D721Med (cell line): ENCODE results near the gene CD276.

Experiments
- DNase-seq: peaks from one replicate; pipeline ENCODE4 v3.0.0; 2011; ENCODE audit warnings: low spot score; ENCODE audit not compliant: insufficient read length
- FAIRE-seq: peaks from 2 replicates; lab custom pipeline; 2011; peaks lifted over from hg19 to GRCh38; lab: Jason Lieb, UNC
- CTCF ChIP-seq: IDR thresholded peaks from 2 replicates; pipeline ENCODE4 v1.5.1; 2012; ENCODE audit warnings: mild to moderate bottlenecking, control low read depth; ENCODE audit not compliant: insufficient read depth; ENCODE audit errors: missing control alignments

CD276 gene

GRCh38 chr15:73679180-73679579 is 5.0 kb upstream of the CD276 start:
- no peak for DNase-seq
- no peak for TF ChIP-seq CTCF
- FAIRE-seq = no peak

GRCh38 chr15:73679964-73680363 is 4.2 kb upstream of the CD276 start:
- DNase-seq = no peak
- FAIRE-seq = no peak
- no peak for TF ChIP-seq CTCF

- no peak for TF ChIP-seq CTCF
- FAIRE-seq (no peak), DNase-seq (no peak)
Observed at GRCh38 chr15:73680549-73680948, 3.6 kb upstream of the CD276 start.

GRCh38 chr15:73681063-73681462 is 3.1 kb upstream of the CD276 start:
- no peak for TF ChIP-seq CTCF
- no peak for FAIRE-seq
- DNase-seq = no peak

- TF ChIP-seq CTCF = no peak
- DNase-seq = no peak
- FAIRE-seq = no peak
Observed at GRCh38 chr15:73681856-73682599, 2.2 kb upstream of the CD276 start.

GRCh38 chr15:73682600-73683090 is 1.5 kb upstream of the CD276 start:
- TF ChIP-seq CTCF = no peak
- DNase-seq (no peak), FAIRE-seq (no peak)

GRCh38 chr15:73683257-73683776 is 866 bp upstream of the CD276 start:
- no peak for FAIRE-seq
- DNase-seq = no peak
- TF ChIP-seq CTCF = no peak
